Testis (tissue), 3 donors: ENCODE data around the gene KIF6. TPM values are rescaled to one million over a fixed set of nuclear protein-coding genes. Genes with fewer than 3 reads are reported as not detected.

Source experiments
- DNase-seq: peaks from one replicate; pipeline ENCODE4 v3.0.0-alpha.2; 2019
- H3K27ac ChIP-seq, 2 donors: fragments of 200-600 bp; sonication (generic); one replicate each; pipeline ENCODE4 v1.5.1; 2019
- H3K27me3 ChIP-seq: fragments of 200-600 bp; sonication (generic); one replicate; pipeline ENCODE4 v1.5.1; 2019
- H3K36me3 ChIP-seq: fragments of 200-600 bp; sonication (generic); one replicate; pipeline ENCODE4 v1.5.1; 2017; ENCODE audit warnings: low read depth; ENCODE audit errors: missing control alignments
- H3K4me1 ChIP-seq: fragments of 200-600 bp; sonication (generic); one replicate; pipeline ENCODE4 v1.5.1; 2019
- H3K4me3 ChIP-seq, 2 donors: fragments of 200-600 bp; sonication (generic); one replicate each; pipeline ENCODE4 v1.5.1; 2017 to 2019
- H3K9me3 ChIP-seq: fragments of 200-600 bp; sonication (generic); one replicate; pipeline ENCODE4 v1.5.1; 2017
- CTCF ChIP-seq, 3 experiments: fragments of 450-650 bp in 2 of 3; fragments of 200-600 bp in 1 of 3; sonication (generic) in 1 of 3; IDR thresholded peaks; one replicate each; pipeline ENCODE4 v1.5.1; 2016 to 2019; ENCODE audit warnings: antibody characterized with exemption in 3 of 3, mild to moderate bottlenecking in 2 of 3, moderate library complexity in 1 of 3
- POLR2A ChIP-seq: fragments of 450-650 bp; IDR thresholded peaks from one replicate; pipeline ENCODE4 v1.6.1; 2017; ENCODE audit warnings: antibody characterized with exemption, mild to moderate bottlenecking, moderate library complexity
- WGBS, 2 donors: methylation state at CpG; one replicate each; pipeline ENCODE4 v1.1.5; 2018; 5-methylcytosine and 5-hydroxymethylcytosine counted together
- intact Hi-C: fragments of 100-400 bp; cut with DNase I; formaldehyde crosslinking; loops from one replicate; pipeline ENCODE4 v1.15.1; 2023; ENCODE audit warnings: low total_unique reads
- polyA plus RNA-seq: library from polyadenylated mRNA; stranded (reverse); fragments of 350-450 nt; fragmentation: Illumina TruSeq; extraction: RNeasy Lipid Tissue Mini Kit (QIAGEN cat#74804); gene quantifications from one replicate; pipeline ENCODE4 v1.2.3, GENCODE V29; 2014; ENCODE audit warnings: low read depth, low replicate concordance; ENCODE audit not compliant: insufficient read depth
- total RNA-seq, 2 donors: library from RNA; depleted of rRNA; stranded (reverse); fragments of >200 nt; gene quantifications; one replicate each; pipeline ENCODE4 v1.2.3, GENCODE V29; 2016

Gene KIF6
- total and polyA plus RNA-seq, 3 donors from 2014 or later = 4.2 to 12.0 (median 6.3) TPM

DNA sequence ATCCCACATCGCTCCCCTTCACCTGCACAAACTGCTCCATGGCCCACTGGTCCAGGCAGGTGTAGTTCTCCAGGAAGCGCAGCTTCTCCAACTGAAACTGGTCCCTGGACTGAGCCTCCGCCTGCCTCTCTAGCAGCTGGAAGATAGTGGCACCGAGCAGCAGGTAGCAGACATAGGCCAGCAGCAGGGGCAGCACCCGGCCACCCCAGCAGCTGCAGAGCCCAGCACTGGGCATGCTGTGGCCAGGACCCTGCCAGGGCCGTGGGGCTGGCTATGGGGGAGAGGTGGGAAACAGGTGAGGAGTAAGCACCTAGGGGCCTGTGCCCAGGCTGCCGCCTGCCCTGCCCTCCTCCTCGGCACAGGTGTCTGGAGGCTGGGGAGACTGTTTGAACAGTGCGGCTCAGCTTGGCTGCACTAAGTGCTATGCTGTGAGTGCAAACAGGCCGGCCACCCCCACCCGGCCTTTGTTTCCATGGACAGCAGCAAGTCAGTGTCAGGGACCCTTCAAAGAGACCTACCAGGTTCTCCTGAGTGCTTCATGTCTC lies 402.8 kb downstream of the KIF6 start, which contains the start of gene KCNK16:
Gene KCNK16, minus strand, starts transcription at position 397 of the 545 bp plus-strand sequence. Its CDS starts 162 bp downstream, at position 235.
- TF ChIP-seq POLR2A (no peak), CTCF (IDR thresholded peaks at IDR 0.05) (no peak)
- Histone ChIP-seq H3K9me3 (no peaks in the 10 kb centered on the region), H3K36me3 (no peaks in the 10 kb centered on the region), H3K4me1 (no peaks in the 10 kb centered on the region), H3K27ac (no peak within 1 kb of the TSS), H3K4me3 (no peak within 1 kb of the TSS), H3K27me3 (no peaks in the 10 kb centered on the region)
- no peak for DNase-seq
- intact Hi-C loops = no loop called here
- WGBS, 2 donors = 89 to 100% methylated on average over 3 to 11 of the region's 11 CpGs

GRCh38 chr6:39321761-39322160 lies 403.4 kb downstream of the KIF6 start:
- Histone ChIP-seq H3K36me3 (no peaks in the 10 kb centered on the region), H3K4me3 (no peak overlapping the region), H3K27me3 (no peaks in the 10 kb centered on the region), H3K4me1 (no peaks in the 10 kb centered on the region), H3K27ac (no peak overlapping the region), H3K9me3 (no peaks in the 10 kb centered on the region)
- WGBS, 2 donors = 63 to 68% methylated on average over 5 of the region's 5 CpGs
- no peak for DNase-seq
- TF ChIP-seq CTCF (IDR thresholded peaks at IDR 0.05) (no peak), POLR2A (no peak)
- intact Hi-C loops = no loop called here

DNA sequence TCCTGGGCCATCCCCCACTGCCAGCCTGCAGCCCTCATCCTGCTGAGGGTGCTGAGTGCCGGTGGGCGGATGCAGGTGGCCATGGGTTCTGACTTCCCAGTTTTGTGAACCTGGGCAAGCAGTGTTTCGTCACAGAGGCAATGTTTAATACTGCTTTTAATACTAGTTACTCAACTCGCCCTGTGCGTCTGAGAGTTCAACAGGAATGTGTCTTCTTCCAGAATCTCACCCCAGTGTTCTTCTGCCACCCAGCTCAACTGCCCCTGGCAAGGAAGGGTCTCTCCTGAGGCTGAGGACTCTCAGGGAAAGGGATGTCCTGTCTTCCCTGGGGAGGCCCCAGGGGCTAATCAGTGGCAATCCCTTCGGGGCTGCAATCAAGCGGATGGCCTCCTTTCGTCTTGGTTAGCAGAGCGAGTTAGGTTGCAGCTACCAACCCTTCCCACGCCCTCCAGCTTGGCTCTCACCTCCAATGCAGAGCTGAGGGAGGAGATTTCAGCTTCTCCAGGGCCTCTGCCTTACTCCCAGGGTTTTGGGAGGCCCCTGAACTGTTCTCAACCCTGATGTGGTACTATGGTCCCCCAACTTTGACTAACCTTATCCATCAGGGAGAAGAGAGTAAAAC lies 404.7 kb downstream of the KIF6 start:
- no peak overlapping the region for H3K4me3 ChIP-seq
- H3K27me3 ChIP-seq = no peaks in the 10 kb centered on the region
- intact Hi-C loops = no loop called here
- TF ChIP-seq POLR2A (no peak), CTCF (IDR thresholded peaks at IDR 0.05) (no peak)
- 80 to 86% methylated on average over 10 of the region's 10 CpGs for WGBS, 2 donors
- no peaks in the 10 kb centered on the region for H3K9me3 ChIP-seq
- no peaks in the 10 kb centered on the region for H3K4me1 ChIP-seq
- no peaks in the 10 kb centered on the region for H3K36me3 ChIP-seq
- no peak for DNase-seq
- no peak overlapping the region for H3K27ac ChIP-seq

DNA sequence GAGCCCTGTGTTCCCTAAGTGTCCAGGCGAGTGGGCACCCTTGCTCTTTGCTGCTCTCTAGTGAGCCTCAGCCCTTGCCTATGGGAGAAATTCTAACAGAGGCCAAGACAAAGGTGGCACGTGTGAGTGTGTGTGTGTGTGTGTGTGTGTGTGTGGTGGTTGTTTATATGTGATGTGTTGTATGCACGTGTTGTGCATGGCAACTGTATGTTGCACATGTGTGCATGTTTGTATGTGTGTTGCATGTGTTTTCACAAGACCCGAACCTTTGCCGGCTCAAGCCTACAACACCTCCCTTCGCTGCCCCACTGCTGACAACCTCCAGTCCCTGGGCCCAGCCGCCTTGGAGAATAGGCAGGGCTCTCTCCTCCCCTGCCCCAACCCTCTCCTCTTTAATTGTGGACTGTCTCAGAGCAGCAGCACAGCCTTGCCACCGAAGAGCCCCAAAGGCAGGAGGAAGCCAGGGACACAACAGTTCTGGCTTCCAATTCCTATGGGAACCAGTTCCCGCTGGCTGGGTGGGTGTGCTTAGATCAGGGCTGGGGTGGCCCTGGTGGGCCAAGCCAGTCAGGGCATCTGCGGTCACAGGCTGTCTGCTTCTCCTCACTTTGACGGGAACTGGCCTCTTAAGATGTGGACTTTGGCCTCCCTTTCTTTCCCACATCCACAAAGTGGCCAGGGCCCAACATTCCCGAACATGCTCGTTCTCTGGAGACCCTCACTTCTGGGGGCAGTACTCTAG lies 405.4 kb downstream of the KIF6 start:
- Histone ChIP-seq H3K27me3 (no peaks in the 10 kb centered on the region), H3K27ac (no peak overlapping the region)

More for the DNA sequence above, 405.4 kb downstream of the KIF6 start:
- no peaks in the 10 kb centered on the region for H3K9me3 ChIP-seq
- intact Hi-C loops = no loop called here
- no peaks in the 10 kb centered on the region for H3K4me1 ChIP-seq
- H3K4me3 ChIP-seq = no peak overlapping the region
- 76 to 85% methylated on average over 12 to 13 of the region's 13 CpGs for WGBS, 2 donors
- H3K36me3 ChIP-seq = no peaks in the 10 kb centered on the region
- TF ChIP-seq POLR2A (no peak), CTCF (IDR thresholded peaks at IDR 0.05) (no peak)
- no peak for DNase-seq
